HG03354 (cell line): ENCODE results near the gene GZF1.

ENCODE experiments used
- ATAC-seq: cut with Tn5 transposase; IDR thresholded peaks from one replicate; pipeline ENCODE4 v1.9.1; 2021; ENCODE audit warnings: mild to moderate bottlenecking; ENCODE audit not compliant: unreplicated experiment, poor library complexity, severe bottlenecking

Gene GZF1

GRCh38 chr20:23420943-23421931 is 59.3 kb downstream of the GZF1 start, which contains the start of gene NAPB:
Gene NAPB, minus strand, starts transcription at chr20:23421488. Its CDS starts 86 bp downstream, at chr20:23421402.
- peak; percentile 97 for ATAC-seq
